SK-N-MC (cell line): ENCODE data around the gene PTPN11.

Source experiments
- EZH2 ChIP-seq: fragments of 200-600 bp; sonication (generic); IDR thresholded peaks from one replicate; pipeline ENCODE4 v1.6.1; 2017; ENCODE audit warnings: antibody characterized with exemption
- FOXP2 ChIP-seq: optimal IDR thresholded peaks from 2 replicates; pipeline ENCODE3; 2011; ENCODE audit warnings: mild to moderate bottlenecking, moderate library complexity; ENCODE audit not compliant: insufficient read depth; ENCODE audit errors: extremely low read length, control extremely low read depth
- POLR2AphosphoS5 ChIP-seq: IDR thresholded peaks from 2 replicates; pipeline ENCODE4 v1.6.1; 2012; ENCODE audit warnings: mild to moderate bottlenecking, low read depth, low read length, borderline replicate concordance

DNA sequence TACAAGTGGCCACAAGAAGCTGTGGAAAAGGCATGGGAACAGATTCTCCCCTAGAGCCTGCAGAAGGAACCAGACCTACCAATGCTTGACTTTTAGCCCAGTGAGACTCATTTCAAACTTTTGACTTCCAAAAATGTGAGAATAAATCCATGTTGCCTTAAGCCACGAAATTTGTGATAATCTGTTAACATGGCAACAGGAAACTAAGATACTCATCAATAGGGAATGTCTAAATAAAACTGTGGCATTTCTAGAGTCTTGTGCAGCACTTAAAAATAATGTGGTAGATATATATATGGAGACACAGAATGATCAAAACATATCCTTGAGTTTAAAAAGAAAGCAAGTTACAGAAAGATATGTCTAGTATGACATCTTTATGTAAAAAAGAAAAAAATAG lies 48.5 kb upstream of the PTPN11 start:
- TF ChIP-seq EZH2 = no peak
- TF ChIP-seq POLR2AphosphoS5 = no peak
- no peak for TF ChIP-seq FOXP2
